Activated T-helper 1 cell treated with anti-CD3 and anti-CD28 coated beads, Interleukin-12 subunit alpha, Interleukin-12 subunit beta, Interleukin-2, Interleukin-4 antibody, amounts not matched to agents 30 ng/mL and 10 ng/mL and 1 ng/mL, durations not matched to agents 14 hours and 24 hours and 36 hours (primary cell): ENCODE measurements around the gene RBM19. TPM values are rescaled to one million over a fixed set of nuclear protein-coding genes. Genes with fewer than 3 reads are reported as not detected.
"Not testable (repeated sequence)": the region's sequence is repeated elsewhere in the genome, so short reads cannot be mapped to it uniquely, and the experiment has no call there.

Source experiments
- DNase-seq: peaks from one replicate; pipeline ENCODE4 v3.0.0; 2021; ENCODE audit warnings: low spot score
- H3K27ac Mint-ChIP-seq: one replicate; pipeline ENCODE4 v1.8.0; 2021; ENCODE audit warnings: mild to moderate bottlenecking, mixed read lengths
- H3K27me3 Mint-ChIP-seq: one replicate; pipeline ENCODE4 v1.8.0; 2022; ENCODE audit warnings: mild to moderate bottlenecking, moderate library complexity, mixed read lengths; ENCODE audit not compliant: insufficient read depth
- H3K36me3 Mint-ChIP-seq: one replicate; pipeline ENCODE4 v1.8.0; 2021; ENCODE audit warnings: low read depth, mixed read lengths
- H3K4me1 Mint-ChIP-seq: one replicate; pipeline ENCODE4 v1.8.0; 2021; ENCODE audit warnings: low read depth, mixed read lengths
- H3K4me3 Mint-ChIP-seq: one replicate; pipeline ENCODE4 v1.8.0; 2021; ENCODE audit warnings: mild to moderate bottlenecking, moderate library complexity, mixed read lengths
- H3K9me3 Mint-ChIP-seq: one replicate; pipeline ENCODE4 v1.8.0; 2021; ENCODE audit warnings: mixed read lengths
- intact Hi-C: fragments of 100-400 bp; cut with micrococcal nuclease; formaldehyde crosslinking; loops from one replicate; pipeline ENCODE4 v1.15.1; 2024
- total RNA-seq: library from RNA; stranded (reverse); gene quantifications from 2 replicates; pipeline ENCODE4 v1.2.3, GENCODE V29; 2022

The RBM19 gene
- total RNA-seq, 1 donor from 2014 or later: 102 TPM

DNA sequence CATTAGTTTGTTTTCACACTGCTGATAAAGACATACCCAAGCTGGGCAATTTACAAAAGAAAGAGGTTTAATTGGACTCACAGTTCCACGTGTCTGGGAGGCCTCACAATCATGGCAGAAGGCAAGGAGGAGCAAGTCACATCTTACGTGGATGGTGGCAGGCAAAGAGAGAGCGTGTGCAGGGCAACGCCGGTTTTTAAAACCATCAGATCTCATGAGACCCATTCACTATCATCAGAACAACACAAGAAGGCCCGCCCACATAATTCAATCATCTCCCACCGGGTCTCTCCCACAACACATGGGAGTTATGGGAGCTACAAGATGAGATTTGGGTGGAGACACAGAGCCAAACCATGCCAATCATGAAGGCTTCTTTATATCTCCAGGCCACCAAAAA is 34.1 kb upstream of the RBM19 start:
- H3K27me3 Mint-ChIP-seq, H3K4me1 Mint-ChIP-seq, H3K9me3 Mint-ChIP-seq, DNase-seq, H3K4me3 Mint-ChIP-seq, H3K36me3 Mint-ChIP-seq, H3K27ac Mint-ChIP-seq, intact Hi-C loops: not testable (repeated sequence)

DNA sequence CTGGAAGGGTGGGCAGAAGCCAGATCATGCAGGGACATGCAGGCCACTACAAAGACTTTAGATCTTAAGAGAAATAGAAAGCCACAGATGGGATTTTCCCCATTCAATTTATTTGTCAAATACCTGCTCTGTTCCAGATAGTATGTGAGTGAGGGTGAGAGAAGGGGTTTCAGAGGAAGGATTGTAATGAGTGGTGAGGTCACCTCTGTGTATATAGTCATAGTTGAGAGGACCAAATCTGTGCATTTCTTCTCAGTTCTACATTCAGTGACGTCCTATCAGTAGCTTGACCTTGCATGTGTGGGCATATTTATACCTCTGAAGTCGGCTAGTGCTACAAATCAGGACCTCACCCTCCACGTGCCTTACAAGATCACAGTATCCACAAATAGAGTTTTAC is 31.2 kb upstream of the RBM19 start:
- peaks cover 9% of the 10 kb centered on the region for H3K27me3 Mint-ChIP-seq
- no peak overlapping the region for H3K27ac Mint-ChIP-seq
- no peak for DNase-seq
- H3K36me3 Mint-ChIP-seq: no peaks in the 10 kb centered on the region
- intact Hi-C loops: no loop called here
- H3K4me3 Mint-ChIP-seq: no peak overlapping the region
- no peaks in the 10 kb centered on the region for H3K4me1 Mint-ChIP-seq
- H3K9me3 Mint-ChIP-seq: no peaks in the 10 kb centered on the region

DNA sequence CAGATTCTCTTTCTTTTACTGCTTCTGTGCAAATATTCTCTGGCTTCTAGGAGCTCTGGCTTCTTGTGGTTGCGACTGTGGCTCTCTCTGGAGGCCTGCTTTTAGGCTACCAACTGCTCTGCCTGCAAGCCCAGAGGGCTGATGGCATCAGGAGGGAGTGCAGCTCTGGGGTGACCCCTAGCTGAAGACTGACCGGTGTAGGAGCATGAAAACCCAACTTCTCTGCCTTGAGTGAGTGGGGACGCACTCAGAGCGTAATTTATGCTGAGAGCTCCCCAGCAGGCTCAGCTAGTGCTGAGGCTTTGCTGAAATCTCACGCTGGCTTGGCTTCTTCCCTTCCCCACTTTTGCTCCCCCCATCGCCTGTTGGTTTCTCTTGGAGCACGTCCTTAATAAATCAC is 29.9 kb upstream of the RBM19 start:
- DNase-seq: no peak
- Mint-ChIP-seq H3K36me3 (no peaks in the 10 kb centered on the region), H3K4me3 (no peak overlapping the region), H3K4me1 (no peaks in the 10 kb centered on the region), H3K27me3 (peaks cover 13% of the 10 kb centered on the region), H3K27ac (no peak overlapping the region), H3K9me3 (no peaks in the 10 kb centered on the region)
- intact Hi-C loops: no loop called here

DNA sequence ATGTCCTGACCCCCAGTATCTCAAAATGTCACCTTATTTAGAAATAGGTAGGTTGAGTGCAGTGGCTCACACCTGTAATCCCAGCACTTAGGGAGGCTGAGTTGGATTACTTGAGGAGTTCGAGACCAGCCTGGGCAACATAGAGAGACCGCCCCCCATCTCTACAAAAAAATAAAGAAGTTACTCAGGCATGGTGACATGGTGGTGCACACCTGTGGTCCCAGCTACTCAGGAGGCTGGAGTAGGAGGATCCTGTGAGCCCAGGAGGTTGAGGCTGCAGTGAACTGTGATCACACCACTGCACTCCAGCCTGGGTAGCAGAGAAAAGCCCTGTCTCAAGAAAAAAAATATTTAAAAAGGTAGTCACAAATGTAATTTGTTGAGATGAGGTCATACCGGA is 27.9 kb upstream of the RBM19 start:
- no peak overlapping the region for H3K27ac Mint-ChIP-seq
- intact Hi-C loops: no loop called here
- H3K36me3 Mint-ChIP-seq: no peaks in the 10 kb centered on the region
- H3K27me3 Mint-ChIP-seq: peaks cover 9% of the 10 kb centered on the region
- no peaks in the 10 kb centered on the region for H3K9me3 Mint-ChIP-seq
- DNase-seq: no peak
- H3K4me1 Mint-ChIP-seq: no peaks in the 10 kb centered on the region
- no peak overlapping the region for H3K4me3 Mint-ChIP-seq

DNA sequence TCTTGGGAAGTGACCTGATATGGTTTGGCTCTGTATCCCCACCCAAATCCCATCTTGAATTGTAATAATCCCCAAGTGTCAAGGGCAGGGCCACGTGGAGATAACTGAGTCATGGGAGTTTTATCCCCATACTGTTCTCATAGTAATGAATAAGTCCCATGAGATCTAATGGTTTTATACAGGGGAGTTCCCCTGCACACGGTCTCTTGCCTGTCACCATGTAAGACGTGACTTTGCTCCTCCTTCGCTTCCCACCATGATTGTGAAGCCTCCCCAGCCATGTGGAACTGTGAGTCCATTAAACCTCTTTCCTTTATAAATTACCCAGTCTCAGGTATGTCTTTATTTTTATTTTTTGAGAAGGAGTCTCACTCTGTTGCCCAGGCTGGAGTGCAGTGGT is 26.6 kb upstream of the RBM19 start:
- intact Hi-C loops: loop anchor here (1.0 kb wide), 1 partner anchor 42 kb away; no protein-coding TSS in a partner anchor

DNA sequence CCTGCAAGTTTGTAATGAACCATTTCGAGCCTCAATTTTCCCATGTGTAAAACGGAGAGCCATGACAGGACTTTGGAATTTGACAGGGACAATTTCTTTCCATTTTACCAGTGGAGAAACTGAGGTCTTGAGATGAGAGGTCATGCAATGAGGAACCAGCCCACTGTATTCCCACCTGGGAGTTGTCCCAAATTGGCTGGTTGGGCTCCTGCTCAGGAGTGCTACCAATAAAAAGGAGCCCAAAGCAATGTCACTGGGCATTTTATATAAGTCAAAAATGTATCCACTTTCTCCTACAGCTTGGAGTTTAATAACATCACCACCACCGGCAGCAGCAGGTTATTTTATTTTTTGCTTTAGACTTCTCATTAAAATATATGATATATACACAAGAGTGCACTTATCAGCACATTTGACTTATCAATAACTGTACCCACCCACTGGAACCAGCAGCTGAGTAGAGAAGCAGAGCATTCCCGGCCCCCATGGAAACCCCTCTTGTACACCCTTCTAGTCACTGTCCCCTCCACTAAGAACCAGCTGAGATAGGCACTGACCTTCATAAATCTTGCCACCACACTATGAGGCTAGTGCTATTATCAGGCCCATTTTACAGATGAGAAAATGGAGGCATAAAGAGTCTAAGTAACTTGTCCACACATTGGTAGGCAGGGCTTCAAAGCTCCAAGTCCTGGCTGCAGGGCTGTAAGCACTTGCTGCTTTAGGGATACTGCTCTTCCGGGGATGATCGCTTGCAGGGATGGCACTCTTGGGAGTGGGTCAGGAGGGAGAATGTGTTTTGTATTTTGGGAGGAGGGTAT is 25.3 kb upstream of the RBM19 start:
- Mint-ChIP-seq H3K36me3 (no peaks in the 10 kb centered on the region), H3K27me3 (peaks cover 9% of the 10 kb centered on the region), H3K27ac (no peak overlapping the region), H3K4me1 (no peaks in the 10 kb centered on the region), H3K4me3 (no peak overlapping the region), H3K9me3 (no peaks in the 10 kb centered on the region)
- intact Hi-C loops: loop anchor here (1.0 kb wide), 1 partner anchor 43 kb away; no protein-coding TSS in a partner anchor
- no peak for DNase-seq

More for the DNA sequence above, 26.6 kb upstream of the RBM19 start:
- H3K9me3 Mint-ChIP-seq, H3K36me3 Mint-ChIP-seq, H3K4me3 Mint-ChIP-seq, H3K4me1 Mint-ChIP-seq, H3K27ac Mint-ChIP-seq, DNase-seq, H3K27me3 Mint-ChIP-seq: not testable (repeated sequence)

DNA sequence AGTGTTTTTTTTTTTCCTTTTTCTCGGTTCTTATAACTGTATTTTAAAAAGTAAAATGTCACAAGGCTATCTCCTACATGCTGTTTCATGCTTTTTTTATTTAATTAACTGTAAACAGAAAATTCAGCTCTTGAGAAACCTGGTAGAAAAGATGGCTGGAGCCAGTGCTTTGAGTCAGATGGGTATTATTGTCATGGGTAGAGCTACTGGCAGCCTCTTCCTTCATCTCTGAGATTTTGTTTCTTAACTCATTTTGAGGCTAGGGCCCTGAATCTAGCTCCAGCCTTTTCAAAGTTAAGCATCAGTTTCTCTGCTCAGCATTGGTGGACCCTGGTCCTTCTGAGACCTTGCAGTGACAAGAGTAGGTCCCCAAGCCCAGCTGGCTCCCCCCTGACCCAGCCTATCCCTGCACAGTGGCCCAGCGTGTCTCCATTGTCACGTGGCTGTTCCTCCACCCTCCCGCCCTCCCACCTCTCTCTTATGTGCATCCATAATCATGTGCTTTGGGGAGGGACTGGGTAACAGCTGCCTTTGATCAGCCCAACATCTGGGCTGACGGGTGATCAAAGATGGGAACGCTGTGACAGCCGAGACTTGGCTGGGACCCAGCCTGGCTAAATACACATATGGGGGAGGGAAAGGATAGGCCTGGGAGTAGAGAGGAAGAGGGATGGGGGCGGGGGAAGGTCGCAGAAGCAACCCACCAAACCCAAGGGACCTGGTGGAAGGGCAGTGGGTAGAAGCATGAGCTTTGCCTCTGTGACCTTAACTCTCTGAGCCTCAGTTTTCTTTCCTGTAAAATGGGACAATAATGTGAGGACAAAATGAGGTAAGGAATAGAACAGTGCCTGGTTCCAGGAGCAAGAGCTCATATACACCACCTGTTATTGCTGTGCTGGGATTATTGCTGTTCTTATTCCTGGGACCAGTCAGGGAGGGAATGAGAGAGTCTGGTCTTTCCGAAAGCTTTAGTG is 24.4 kb upstream of the RBM19 start:
- H3K36me3 Mint-ChIP-seq: no peaks in the 10 kb centered on the region
- H3K4me1 Mint-ChIP-seq: no peaks in the 10 kb centered on the region
- no peak for DNase-seq
- intact Hi-C loops: no loop called here
- H3K27me3 Mint-ChIP-seq: peaks cover 7% of the 10 kb centered on the region
- no peak overlapping the region for H3K27ac Mint-ChIP-seq
- no peaks in the 10 kb centered on the region for H3K9me3 Mint-ChIP-seq
- H3K4me3 Mint-ChIP-seq: no peak overlapping the region

DNA sequence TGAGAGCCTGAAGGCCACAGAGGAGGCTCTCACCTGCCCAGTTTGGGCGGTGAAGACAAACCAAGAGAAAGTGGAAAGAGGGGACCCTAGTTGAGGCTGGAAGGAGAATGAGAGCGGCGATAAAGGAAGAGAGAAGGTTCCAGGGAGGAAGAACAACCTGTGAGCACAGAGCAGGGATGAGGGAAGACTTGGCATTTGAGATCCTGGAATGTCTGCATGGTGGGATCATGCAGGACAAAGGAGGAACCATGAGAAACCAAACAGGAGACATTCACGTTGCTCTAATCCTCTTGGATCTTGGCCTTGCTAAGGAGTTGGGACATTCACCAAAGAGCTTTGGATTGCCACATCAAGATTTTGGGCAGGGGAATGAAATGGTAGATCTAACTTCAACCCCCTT is 22.9 kb upstream of the RBM19 start:
- H3K36me3 Mint-ChIP-seq: no peaks in the 10 kb centered on the region
- peaks cover 7% of the 10 kb centered on the region for H3K27me3 Mint-ChIP-seq
- no peaks in the 10 kb centered on the region for H3K9me3 Mint-ChIP-seq
- no peak overlapping the region for H3K27ac Mint-ChIP-seq
- no peak overlapping the region for H3K4me3 Mint-ChIP-seq
- intact Hi-C loops: no loop called here
- DNase-seq: no peak
- no peaks in the 10 kb centered on the region for H3K4me1 Mint-ChIP-seq

DNA sequence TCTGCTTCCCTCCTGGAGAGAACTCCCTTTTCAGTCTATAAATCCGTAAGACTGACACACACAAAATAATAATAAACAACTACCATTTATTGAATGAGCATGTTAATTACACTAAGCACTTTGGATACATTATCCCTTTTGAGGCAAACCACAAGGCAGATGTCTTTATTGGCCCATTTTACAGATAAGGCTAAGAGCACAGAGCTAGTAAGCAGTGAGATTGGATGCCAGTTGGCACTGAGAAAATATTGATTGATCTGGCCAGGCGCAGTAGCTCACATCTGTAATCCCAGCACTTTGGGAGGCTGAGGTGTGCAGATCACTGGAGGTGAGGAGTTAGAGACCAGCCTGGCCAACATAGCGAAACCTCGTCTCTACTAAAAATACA is 21.9 kb upstream of the RBM19 start:
- intact Hi-C loops: no loop called here
- peaks cover 6% of the 10 kb centered on the region for H3K27me3 Mint-ChIP-seq
- H3K4me1 Mint-ChIP-seq: no peaks in the 10 kb centered on the region
- no peaks in the 10 kb centered on the region for H3K36me3 Mint-ChIP-seq
- DNase-seq: no peak
- H3K27ac Mint-ChIP-seq: no peak overlapping the region
- no peaks in the 10 kb centered on the region for H3K9me3 Mint-ChIP-seq
- H3K4me3 Mint-ChIP-seq: no peak overlapping the region

DNA sequence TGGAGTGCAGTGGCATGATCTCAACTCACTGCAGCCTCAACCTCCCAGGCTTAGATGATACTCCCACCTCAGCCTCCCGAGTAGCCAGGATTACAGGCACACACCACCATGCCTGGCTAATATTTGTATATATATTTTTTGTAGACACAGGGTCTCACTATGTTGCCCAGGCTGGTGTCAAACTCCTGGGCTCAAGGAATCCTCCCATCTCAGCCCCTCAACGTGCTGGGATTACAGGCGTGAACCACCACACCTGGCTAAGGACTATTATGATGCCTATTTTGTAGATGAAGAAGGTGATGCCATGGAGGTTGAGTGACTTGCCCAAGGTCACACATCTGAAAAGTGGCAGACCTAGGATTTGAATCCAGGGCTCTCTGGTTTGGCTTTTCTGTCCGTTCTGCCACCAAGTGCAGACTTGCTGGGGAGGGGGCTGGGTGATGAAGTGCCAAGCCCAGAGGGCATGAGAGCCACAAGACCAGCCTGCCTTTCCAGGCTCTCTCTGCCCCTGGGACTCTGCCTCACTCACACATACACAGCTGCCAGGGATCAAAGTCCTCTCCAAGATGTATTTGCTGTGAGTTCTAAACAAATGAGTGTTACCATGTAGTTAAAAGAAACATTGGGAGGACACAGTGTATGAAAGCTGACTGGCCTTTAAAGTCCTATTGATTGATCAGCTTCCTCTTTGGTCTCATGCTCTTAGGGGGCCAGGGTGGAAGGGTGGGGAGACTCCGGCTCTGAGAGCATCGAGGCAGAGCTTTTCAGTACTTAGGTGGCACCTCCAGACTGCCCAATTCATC is 21.3 kb upstream of the RBM19 start:
- Mint-ChIP-seq H3K9me3 (no peaks in the 10 kb centered on the region), H3K27me3 (peaks cover 6% of the 10 kb centered on the region), H3K4me3 (no peak overlapping the region), H3K27ac (no peak overlapping the region), H3K4me1 (no peaks in the 10 kb centered on the region), H3K36me3 (no peaks in the 10 kb centered on the region)
- intact Hi-C loops: no loop called here
- DNase-seq: no peak

DNA sequence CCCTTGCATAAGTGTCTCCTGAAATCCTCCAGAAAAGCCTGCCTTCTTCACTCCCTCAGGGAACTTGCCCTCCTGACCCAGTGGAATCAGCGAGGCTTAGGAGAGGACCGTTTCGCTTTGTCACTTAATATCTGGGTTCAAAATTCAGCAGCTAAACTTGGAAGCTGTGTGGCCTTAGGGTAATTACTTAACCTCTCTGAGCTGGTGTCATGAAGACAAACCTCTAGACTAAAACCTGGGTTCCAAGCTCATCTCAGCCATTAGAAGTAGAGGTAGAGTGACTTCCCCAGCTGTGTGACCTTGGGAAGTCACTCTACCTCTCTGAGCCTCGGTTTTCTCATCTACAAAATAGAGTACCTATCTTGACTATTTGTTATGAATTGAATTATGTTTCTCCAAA is 18.3 kb upstream of the RBM19 start:
- H3K4me3 Mint-ChIP-seq: no peak overlapping the region
- no peaks in the 10 kb centered on the region for H3K4me1 Mint-ChIP-seq
- no peak overlapping the region for H3K27ac Mint-ChIP-seq
- no peaks in the 10 kb centered on the region for H3K36me3 Mint-ChIP-seq
- H3K27me3 Mint-ChIP-seq: peaks cover 2% of the 10 kb centered on the region
- H3K9me3 Mint-ChIP-seq: no peaks in the 10 kb centered on the region
- DNase-seq: no peak
- intact Hi-C loops: no loop called here

DNA sequence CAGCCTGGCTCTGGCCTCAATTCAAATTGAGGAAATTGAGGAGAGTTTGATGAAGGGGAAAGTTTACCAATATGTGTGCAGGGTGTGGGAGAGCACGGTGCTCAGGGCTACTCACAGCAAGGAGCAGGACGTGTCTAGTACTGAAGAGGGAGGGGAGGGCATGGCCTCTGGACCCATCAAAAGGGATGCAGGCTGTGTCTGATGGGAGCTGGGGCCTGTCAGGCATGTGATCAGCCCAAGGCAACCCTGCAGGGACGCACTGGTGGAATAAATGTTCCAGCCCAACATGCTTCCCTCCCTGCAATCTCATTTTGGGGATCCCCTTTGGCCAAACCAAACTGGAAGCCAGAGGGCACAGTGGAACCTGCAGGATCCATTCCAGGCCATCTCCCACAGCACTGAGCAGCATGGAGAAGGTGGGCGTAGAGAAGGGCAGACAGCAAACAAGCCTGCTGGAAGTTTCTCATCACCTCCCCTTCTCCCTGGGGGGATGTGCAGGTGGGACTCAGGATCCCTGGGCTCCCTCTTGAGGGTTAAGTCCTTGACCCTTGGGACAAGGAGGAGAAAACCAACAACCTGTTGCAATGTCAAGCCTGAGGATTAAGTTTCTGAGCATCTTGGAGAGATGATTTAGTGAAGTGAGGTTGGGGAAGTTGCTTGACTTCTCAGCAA is 17.8 kb upstream of the RBM19 start:
- DNase-seq: no peak
- Mint-ChIP-seq H3K27ac (no peak overlapping the region), H3K9me3 (no peaks in the 10 kb centered on the region), H3K4me3 (no peak overlapping the region), H3K36me3 (no peaks in the 10 kb centered on the region), H3K4me1 (no peaks in the 10 kb centered on the region), H3K27me3 (peaks cover 2% of the 10 kb centered on the region)
- intact Hi-C loops: no loop called here
